Common myeloid progenitor, CD34-positive (primary cell): ENCODE measurements around the gene VILL.

Source experiments
- CTCF ChIA-PET: fragments of 350-600 bp; sonication (Branson Sonifier 250); formaldehyde crosslinking; loops from one replicate; lab custom pipeline; 2021; ENCODE audit warnings: antibody characterized with exemption; lab: Charles Lee
- POLR2A ChIA-PET: fragments of 350-600 bp; sonication (Branson Sonifier 250); formaldehyde crosslinking; loops from one replicate; lab custom pipeline; 2021; ENCODE audit warnings: antibody characterized with exemption; lab: Charles Lee
- DNase-seq, 3 donors: peaks; one replicate each; pipeline versions ENCODE4 v3.0.0 to v3.0.0-alpha.2; 2013
- H3K27ac ChIP-seq, 2 experiments: 1 replicate in 1 of 2; 2 replicates in 1 of 2; pipeline ENCODE4 v1.7.0; 2013; ENCODE audit warnings: inconsistent platforms in 2 of 2, low read length in 2 of 2, mild to moderate bottlenecking in 2 of 2, low read depth in 1 of 2, moderate library complexity in 1 of 2; ENCODE audit not compliant: severe bottlenecking in 2 of 2, insufficient read depth in 1 of 2, poor library complexity in 1 of 2
- H3K27me3 ChIP-seq, 5 experiments: replicated peaks in 2 of 5; 1 replicate in 3 of 5; 2 replicates in 2 of 5; pipeline versions ENCODE4 v1.6.1 to v1.7.0; 2013; ENCODE audit warnings: low read length in 4 of 5, mild to moderate bottlenecking in 2 of 5, moderate library complexity in 2 of 5, inconsistent platforms in 1 of 5; ENCODE audit not compliant: insufficient read depth in 5 of 5, control insufficient read depth in 4 of 5
- H3K36me3 ChIP-seq, 4 experiments: 1 replicate in 2 of 4; 2 replicates in 2 of 4; pipeline versions ENCODE4 v1.6.1 to v1.7.0; 2013; ENCODE audit warnings: low read length in 3 of 4, control low read depth in 1 of 4, mild to moderate bottlenecking in 1 of 4; ENCODE audit not compliant: control insufficient read depth in 4 of 4, insufficient read depth in 4 of 4
- H3K4me1 ChIP-seq, 4 experiments: 1 replicate in 3 of 4; 2 replicates in 1 of 4; pipeline versions ENCODE4 v1.6.1 to v1.7.1; 2013; ENCODE audit warnings: low read length in 3 of 4, mild to moderate bottlenecking in 3 of 4, control low read depth in 1 of 4, inconsistent platforms in 1 of 4, moderate library complexity in 1 of 4; ENCODE audit not compliant: control insufficient read depth in 4 of 4, insufficient read depth in 4 of 4; ENCODE audit errors: control extremely low read depth in 1 of 4
- H3K4me3 ChIP-seq, 7 experiments: 1 replicate in 4 of 7; 2 replicates in 3 of 7; pipeline versions ENCODE4 v1.5.1 to v1.7.0; 2013; ENCODE audit warnings: mild to moderate bottlenecking in 7 of 7, low read length in 6 of 7, moderate library complexity in 6 of 7, inconsistent platforms in 2 of 7, low read depth in 2 of 7, control low read depth in 1 of 7; ENCODE audit not compliant: insufficient read depth in 4 of 7, control insufficient read depth in 1 of 7; ENCODE audit errors: extremely low read depth in 1 of 7
- H3K9me3 ChIP-seq, 5 experiments: 1 replicate in 4 of 5; 2 replicates in 1 of 5; pipeline versions ENCODE4 v1.6.1 to v1.7.1; 2013; ENCODE audit warnings: low read length in 4 of 5, mild to moderate bottlenecking in 2 of 5, inconsistent platforms in 1 of 5, low read depth in 1 of 5, moderate library complexity in 1 of 5; ENCODE audit not compliant: control insufficient read depth in 4 of 5, insufficient read depth in 2 of 5; ENCODE audit errors: control extremely low read depth in 1 of 5
- whole genome bisulfite sequencing: methylation state at CpG from one replicate; pipeline ENCODE4 v1.1.5; 2013; ENCODE audit not compliant: insufficient coverage; 5-methylcytosine and 5-hydroxymethylcytosine counted together

The VILL gene

DNA sequence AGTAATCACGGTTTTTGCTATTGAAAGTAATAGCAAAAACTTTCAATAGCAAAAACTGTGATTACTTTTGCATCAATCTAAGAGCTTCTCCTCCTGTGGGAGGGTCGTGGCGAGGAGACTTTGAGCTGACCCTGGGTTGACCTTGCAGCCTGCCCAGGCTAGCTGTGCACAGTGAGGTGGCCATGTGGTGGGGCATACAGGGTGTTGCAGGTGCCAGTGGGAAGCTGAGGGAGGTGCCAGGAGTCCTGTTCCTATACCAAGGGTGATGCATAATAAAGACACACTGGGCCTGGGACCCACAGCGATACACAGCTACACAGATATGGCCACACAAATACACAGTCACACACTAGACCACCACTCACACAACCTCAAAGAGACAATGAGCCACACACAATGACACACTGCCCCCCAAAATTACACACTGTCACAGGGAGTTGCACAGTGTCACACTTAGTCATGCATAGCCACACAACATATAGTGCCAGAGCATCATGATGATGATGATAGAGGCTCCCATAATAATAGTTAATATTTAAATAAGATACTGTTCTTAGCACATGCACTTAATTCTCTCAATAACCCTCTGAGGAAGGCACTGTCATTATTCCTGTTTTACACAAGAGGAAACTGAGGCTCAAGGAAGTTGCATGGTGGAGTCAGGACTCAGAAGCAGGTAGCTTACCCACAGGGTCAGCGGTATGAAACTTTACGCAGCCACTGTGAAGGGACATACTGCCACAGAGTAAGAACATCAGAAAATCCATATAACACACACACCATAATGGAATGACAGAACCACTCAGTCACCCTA is 32.5 kb downstream of the VILL start:
- Histone ChIP-seq H3K4me1 (peaks cover 8 to 19% (median 14%) of the 10 kb centered on the region in 4 experiments), H3K9me3 (no peaks in the 10 kb centered on the region), H3K36me3 (peaks cover 0 to 4% (median 0%) of the 10 kb centered on the region in 4 experiments), H3K27ac (no peak overlapping the region), H3K4me3 (peak overlapping the region in 4 of 7 experiments; percentile 77 to 88 (median 78)), H3K27me3 (peaks cover 0 to 10% (median 8%) of the 10 kb centered on the region in 5 experiments)
- 100% methylated on average over 2 of the region's 6 CpGs for WGBS
- DNase-seq: no peak
- CTCF ChIA-PET: interaction anchor here (1.2 to 6.1 kb wide), 5 partner anchors 9 to 49 kb away, joined by 4 to 50 read pairs (median 6); no protein-coding TSS in a partner anchor
- POLR2A ChIA-PET: no interaction called here

DNA sequence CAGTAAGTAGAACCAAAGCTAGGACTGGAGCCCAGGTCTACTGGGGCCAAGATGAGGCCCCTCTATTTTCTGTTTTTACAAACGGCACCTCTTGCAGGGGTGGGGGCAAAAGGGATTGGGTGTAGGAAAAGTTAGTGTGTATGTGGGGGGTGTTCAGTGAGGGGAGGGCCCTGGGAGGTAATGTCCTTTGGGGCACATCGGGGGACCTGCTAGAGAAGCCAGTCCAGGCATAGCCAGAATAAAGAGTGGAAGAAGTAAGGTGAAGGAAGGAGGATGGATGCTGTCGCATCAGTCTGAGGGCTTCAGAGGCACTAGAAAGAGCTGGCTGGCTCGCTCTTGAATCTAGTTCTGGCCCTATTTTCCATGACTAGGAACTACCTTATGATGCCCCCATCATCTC is 36.3 kb downstream of the VILL start:
- DNase-seq: no peak
- Histone ChIP-seq H3K4me1 (peaks cover 8 to 31% (median 25%) of the 10 kb centered on the region in 4 experiments), H3K9me3 (no peaks in the 10 kb centered on the region), H3K36me3 (no peaks in the 10 kb centered on the region), H3K4me3 (no peak overlapping the region), H3K27me3 (peaks cover 0 to 45% (median 32%) of the 10 kb centered on the region in 5 experiments), H3K27ac (no peak overlapping the region)
- ChIA-PET CTCF (no interaction called here), POLR2A (no interaction called here)
- 100% methylated on average over 1 of the region's 4 CpGs for WGBS

DNA sequence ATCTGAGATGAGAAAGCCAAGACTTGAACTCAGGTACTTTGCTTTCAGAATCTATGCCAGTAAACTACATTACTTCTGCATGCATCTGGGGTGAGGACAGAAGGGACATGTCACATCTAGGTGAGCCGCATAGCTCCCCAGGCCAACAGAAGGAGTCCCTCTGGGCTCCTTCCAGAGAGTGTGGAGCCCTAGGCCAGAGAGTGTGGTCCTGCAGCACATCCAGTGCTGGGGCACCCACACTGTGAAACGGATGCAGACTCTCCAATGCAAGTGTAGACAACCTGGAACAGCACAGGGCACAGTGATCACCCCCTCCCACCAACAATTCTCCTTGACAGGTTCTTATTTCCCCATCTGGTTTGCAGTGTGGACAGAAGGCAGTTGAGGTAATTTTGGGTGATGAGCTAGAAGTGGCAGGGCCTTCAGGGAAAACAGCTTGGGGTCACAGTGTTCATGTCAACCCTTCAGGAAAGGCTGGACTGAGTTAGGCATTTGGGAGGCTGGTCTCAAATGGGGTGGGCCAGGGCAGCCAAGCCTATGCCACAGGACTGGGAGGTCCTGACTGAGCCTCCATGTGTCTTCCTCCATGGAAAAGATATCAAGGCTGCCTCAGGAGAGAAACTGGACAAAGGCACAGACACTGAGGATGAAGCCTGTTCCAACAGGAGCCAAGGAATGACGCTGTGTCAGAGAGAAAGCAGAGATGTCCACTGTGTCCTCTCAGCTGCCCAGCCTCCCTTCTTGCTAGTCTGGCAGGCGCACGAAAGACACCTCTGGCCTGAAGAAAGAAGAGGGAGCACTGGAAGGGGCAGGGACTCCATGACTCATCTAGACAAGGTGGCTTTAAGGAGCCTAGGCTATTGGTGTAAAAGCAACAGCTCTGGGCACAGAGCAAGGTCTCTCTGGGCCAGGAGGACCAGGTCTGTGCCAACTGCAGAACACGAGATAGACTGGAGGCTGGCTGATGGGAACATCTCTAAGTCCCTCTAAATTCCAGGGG is 37.2 kb downstream of the VILL start:
- POLR2A ChIA-PET: no interaction called here
- WGBS: 98% methylated on average over 5 of the region's 6 CpGs
- Histone ChIP-seq H3K27ac (no peak overlapping the region), H3K4me1 (peaks cover 8 to 31% (median 25%) of the 10 kb centered on the region in 4 experiments), H3K36me3 (no peaks in the 10 kb centered on the region), H3K4me3 (no peak overlapping the region), H3K9me3 (no peaks in the 10 kb centered on the region), H3K27me3 (peaks cover 0 to 54% (median 36%) of the 10 kb centered on the region in 5 experiments)
- no peak for DNase-seq
- CTCF ChIA-PET: no interaction called here

DNA sequence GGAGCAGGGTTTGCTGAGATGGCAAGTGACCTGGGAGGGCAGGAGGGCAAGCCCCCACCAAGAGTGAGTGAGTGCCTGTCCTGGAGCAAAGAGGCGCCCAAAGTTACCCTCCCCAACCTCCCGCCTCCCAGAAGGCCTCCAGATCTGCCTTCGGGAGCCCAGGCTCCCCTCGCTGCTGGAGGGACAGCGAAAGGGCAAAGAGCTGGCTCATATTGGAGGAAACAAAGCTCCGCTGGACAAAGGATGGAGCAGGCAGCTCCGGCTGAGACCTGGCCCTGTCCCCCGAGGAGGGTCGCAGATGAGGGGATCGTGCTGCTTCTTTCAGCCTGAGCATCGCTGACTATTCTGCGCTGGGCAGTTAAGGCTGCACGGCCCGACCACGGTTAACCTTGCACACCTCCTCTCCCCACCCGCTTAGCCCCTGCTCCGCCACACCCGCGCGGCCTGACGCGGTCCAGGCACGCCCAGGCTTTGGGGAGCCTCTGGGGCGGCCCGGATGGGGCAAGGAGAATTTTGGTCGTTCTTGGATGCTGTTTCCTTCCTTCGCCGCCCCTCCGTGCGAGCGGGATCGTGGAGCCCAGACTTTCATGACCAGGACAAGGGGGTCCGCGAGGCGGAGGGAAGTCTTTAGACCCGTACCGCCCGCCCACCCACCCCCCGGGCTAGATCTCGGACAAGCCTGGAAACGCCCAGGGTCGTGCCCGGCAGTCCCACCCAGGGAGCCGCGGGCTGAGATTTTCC is 38.2 kb downstream of the VILL start:
- H3K9me3 ChIP-seq: no peaks in the 10 kb centered on the region
- H3K4me3 ChIP-seq: peak overlapping the region in 6 of 7 experiments; percentile 19 to 70 (median 37)
- no peak overlapping the region for H3K27ac ChIP-seq
- ChIA-PET CTCF (no interaction called here), POLR2A (no interaction called here)
- peaks cover 6 to 27% (median 22%) of the 10 kb centered on the region in 4 experiments for H3K4me1 ChIP-seq
- H3K27me3 ChIP-seq: peaks cover 0 to 54% (median 38%) of the 10 kb centered on the region in 5 experiments
- no peaks in the 10 kb centered on the region for H3K36me3 ChIP-seq
- WGBS: 34% methylated on average over 32 of the region's 45 CpGs
- DNase-seq: no peak

DNA sequence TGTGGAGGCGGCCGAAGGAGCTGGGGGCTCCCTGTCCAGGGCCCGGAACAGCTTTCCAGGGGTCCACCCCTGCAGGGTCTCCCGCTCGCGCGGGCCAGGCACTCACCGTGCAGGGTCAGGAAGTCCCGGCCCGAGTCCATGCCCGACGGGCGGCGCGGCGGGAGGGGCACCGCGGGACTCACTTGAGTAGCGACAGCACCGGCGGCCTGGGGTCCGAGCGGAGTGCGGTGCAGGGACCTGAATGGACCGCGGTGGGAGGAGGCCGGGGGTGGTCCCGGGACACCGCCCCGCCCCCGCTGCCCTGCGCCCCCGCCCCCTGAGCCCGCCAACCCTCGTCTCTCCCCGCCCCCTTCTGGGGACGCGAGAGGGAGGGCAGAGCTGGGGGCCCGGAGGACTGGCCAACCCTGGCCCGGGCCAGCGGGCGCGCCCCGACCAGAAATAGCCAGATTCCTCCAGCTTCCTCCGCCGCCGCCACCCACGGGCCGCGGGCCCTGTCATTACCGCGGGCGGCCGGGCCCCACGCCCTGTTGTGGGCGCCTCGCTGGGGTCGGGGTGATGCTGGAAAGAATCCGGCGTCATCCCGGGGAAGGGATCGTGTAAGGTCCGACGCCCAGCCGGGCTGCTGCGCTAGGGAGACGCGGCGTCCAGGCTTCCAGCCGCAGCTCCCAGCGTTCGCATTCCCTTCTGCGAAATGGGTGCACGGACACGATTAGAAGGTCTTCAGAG is 39.0 kb downstream of the VILL start, which contains the start of gene PLCD1:
Gene PLCD1, minus strand, starts transcription at position 243 of the 726 bp plus-strand sequence. Its CDS starts 103 bp downstream, at position 140.
- ChIA-PET POLR2A (no interaction called here), CTCF (no interaction called here)
- DNase-seq: peak in 2 of 3 donors; percentile 23 to 37
- Histone ChIP-seq H3K27me3 (peaks cover 0 to 54% (median 38%) of the 10 kb centered on the region in 5 experiments), H3K4me1 (peaks cover 6 to 22% (median 19%) of the 10 kb centered on the region in 4 experiments), H3K36me3 (no peaks in the 10 kb centered on the region), H3K4me3 (peak within 1 kb of the TSS in 6 of 7 experiments; percentile 19 to 70 (median 46)), H3K9me3 (no peaks in the 10 kb centered on the region), H3K27ac (no peak within 1 kb of the TSS)
- WGBS: 2% methylated on average over 58 of the region's 75 CpGs
